H9 (cell line): Measurements from ENCODE around the gene DNHD1. TPM values are rescaled to one million over a fixed set of nuclear protein-coding genes. Genes with fewer than 3 reads are reported as not detected.

Experiments used
- DNase-seq: peaks from one replicate; pipeline ENCODE4 v3.0.0-alpha.2; 2017
- H2AFZ ChIP-seq: one replicate; pipeline ENCODE4 v1.6.1; 2013; ENCODE audit warnings: mild to moderate bottlenecking, low read length, control low read depth, moderate library complexity
- H2AK5ac ChIP-seq: 2 replicates; pipeline ENCODE4 v1.6.1; 2013; ENCODE audit warnings: low read length, control low read depth, mixed read lengths; ENCODE audit not compliant: insufficient read length
- H2BK120ac ChIP-seq: one replicate; pipeline ENCODE4 v1.6.1; 2013; ENCODE audit warnings: low read depth, mild to moderate bottlenecking, low read length, control low read depth, inconsistent platforms; ENCODE audit not compliant: poor library complexity, severe bottlenecking
- H2BK12ac ChIP-seq: 2 replicates; pipeline ENCODE4 v1.6.1; 2013; ENCODE audit warnings: low read length, control low read depth, mixed read lengths, low read depth; ENCODE audit not compliant: insufficient read length
- H2BK15ac ChIP-seq: 2 replicates; pipeline ENCODE4 v1.6.1; 2013; ENCODE audit warnings: low read depth, low read length, control low read depth
- H2BK20ac ChIP-seq: one replicate; pipeline ENCODE4 v1.6.1; 2013; ENCODE audit warnings: low read depth, mild to moderate bottlenecking, low read length, control low read depth, inconsistent platforms; ENCODE audit not compliant: poor library complexity, severe bottlenecking
- H2BK5ac ChIP-seq: 2 replicates; pipeline ENCODE4 v1.6.1; 2013; ENCODE audit warnings: low read length, control low read depth, mixed read lengths; ENCODE audit not compliant: insufficient read length
- H3K14ac ChIP-seq: 2 replicates; pipeline ENCODE4 v1.6.1; 2013; ENCODE audit warnings: low read length, control low read depth; ENCODE audit not compliant: insufficient read depth
- H3K18ac ChIP-seq: 2 replicates; pipeline ENCODE4 v1.6.1; 2013; ENCODE audit warnings: low read depth, mild to moderate bottlenecking, mixed read lengths, low read length, control low read depth; ENCODE audit not compliant: insufficient read length
- H3K23ac ChIP-seq: 2 replicates; pipeline ENCODE4 v1.6.1; 2013; ENCODE audit warnings: low read length, control low read depth, mixed read lengths, low read depth; ENCODE audit not compliant: insufficient read length
- H3K23me2 ChIP-seq: 2 replicates; pipeline ENCODE4 v1.6.1; 2013; ENCODE audit warnings: low read depth, mild to moderate bottlenecking, mixed read lengths, low read length, control low read depth; ENCODE audit not compliant: insufficient read length, poor library complexity, severe bottlenecking
- H3K27ac ChIP-seq: 2 replicates; pipeline ENCODE4 v1.5.1; 2013; ENCODE audit warnings: low read length, control low read depth, mixed read lengths, low read depth; ENCODE audit not compliant: insufficient read length
- H3K27me3 ChIP-seq: 2 replicates; pipeline ENCODE4 v1.6.1; 2013; ENCODE audit warnings: low read length, control low read depth, inconsistent platforms; ENCODE audit not compliant: insufficient read depth
- H3K4ac ChIP-seq: 2 replicates; pipeline ENCODE4 v1.6.1; 2013; ENCODE audit warnings: low read depth, mild to moderate bottlenecking, control low read depth, inconsistent platforms, low read length, moderate library complexity
- H3K4me1 ChIP-seq: 2 replicates; pipeline ENCODE4 v1.6.1; 2013; ENCODE audit warnings: low read length, control low read depth, inconsistent platforms; ENCODE audit not compliant: insufficient read depth
- H3K4me2 ChIP-seq: 2 replicates; pipeline ENCODE4 v1.6.1; 2013; ENCODE audit warnings: low read length, control low read depth, mixed read lengths; ENCODE audit not compliant: insufficient read length, insufficient read depth
- H3K56ac ChIP-seq: 2 replicates; pipeline ENCODE4 v1.6.1; 2013; ENCODE audit warnings: low read depth, mild to moderate bottlenecking, mixed read lengths, low read length, control low read depth; ENCODE audit not compliant: insufficient read length
- H3K79me1 ChIP-seq: 2 replicates; pipeline ENCODE4 v1.6.1; 2013; ENCODE audit warnings: low read depth, mild to moderate bottlenecking, moderate library complexity, low read length, control low read depth, inconsistent platforms; ENCODE audit not compliant: insufficient read depth, poor library complexity, severe bottlenecking
- H3K79me2 ChIP-seq: 2 replicates; pipeline ENCODE4 v1.6.1; 2013; ENCODE audit warnings: low read length, control low read depth, inconsistent platforms; ENCODE audit not compliant: insufficient read depth
- H3K9ac ChIP-seq: 2 replicates; pipeline ENCODE4 v1.6.1; 2013; ENCODE audit warnings: low read length, control low read depth, mixed read lengths; ENCODE audit not compliant: insufficient read length; ENCODE audit errors: extremely low read depth
- H3K9me3 ChIP-seq: one replicate; pipeline ENCODE4 v1.6.1; 2013; ENCODE audit warnings: low read depth, low read length, inconsistent platforms; ENCODE audit not compliant: control insufficient read depth
- H3T11ph ChIP-seq: one replicate; pipeline ENCODE4 v1.6.1; 2013; ENCODE audit warnings: mild to moderate bottlenecking, low read length, control low read depth, inconsistent platforms
- H4K20me1 ChIP-seq: one replicate; pipeline ENCODE4 v1.6.1; 2013; ENCODE audit not compliant: control insufficient read depth, insufficient read length, insufficient read depth
- H4K5ac ChIP-seq: 2 replicates; pipeline ENCODE4 v1.6.1; 2013; ENCODE audit warnings: low read depth, mild to moderate bottlenecking, mixed read lengths, low read length, control low read depth; ENCODE audit not compliant: insufficient read length
- H4K8ac ChIP-seq: replicated peaks from 2 replicates; pipeline ENCODE4 v1.6.1; 2013; ENCODE audit warnings: low read length, control low read depth, mixed read lengths, low read depth; ENCODE audit not compliant: insufficient read length
- H4K91ac ChIP-seq: 2 replicates; pipeline ENCODE4 v1.6.1; 2013; ENCODE audit warnings: low read depth, mild to moderate bottlenecking, moderate library complexity, mixed read lengths, low read length, control low read depth; ENCODE audit not compliant: insufficient read length
- H3K27ac Mint-ChIP-seq, 3 experiments: 2 replicates in 2 of 3; 3 replicates in 1 of 3; pipeline ENCODE4 v1.8.0; 2020 to 2021; ENCODE audit warnings: mixed read lengths in 3 of 3, mild to moderate bottlenecking in 1 of 3, moderate library complexity in 1 of 3
- H3K27me3 Mint-ChIP-seq: 2 replicates; pipeline ENCODE4 v1.8.0; 2021; ENCODE audit warnings: low read depth, mild to moderate bottlenecking, moderate library complexity, mixed read lengths
- H3K36me3 Mint-ChIP-seq, 3 experiments: 2 replicates in 2 of 3; 3 replicates in 1 of 3; pipeline ENCODE4 v1.8.0; 2020 to 2021; ENCODE audit warnings: low read depth in 3 of 3, mixed read lengths in 3 of 3; ENCODE audit not compliant: insufficient read depth in 1 of 3
- H3K4me1 Mint-ChIP-seq, 2 experiments: 2 replicates each; pipeline ENCODE4 v1.8.0; 2020; ENCODE audit warnings: mixed read lengths in 2 of 2
- H3K4me3 Mint-ChIP-seq, 2 experiments: 2 replicates in 1 of 2; 3 replicates in 1 of 2; pipeline ENCODE4 v1.8.0; 2020 to 2021; ENCODE audit warnings: mild to moderate bottlenecking in 2 of 2, mixed read lengths in 2 of 2, moderate library complexity in 1 of 2
- H3K9me3 Mint-ChIP-seq, 2 experiments: 2 replicates in 1 of 2; 3 replicates in 1 of 2; pipeline ENCODE4 v1.8.0; 2020; ENCODE audit warnings: mild to moderate bottlenecking in 2 of 2, mixed read lengths in 2 of 2, moderate library complexity in 1 of 2
- WGBS: extraction: QIAGEN DNeasy Blood & Tissue Kit; methylation state at CpG from one replicate; pipeline ENCODE4 v1.1.7; 2013; ENCODE audit warnings: missing lambda C conversion rate, low lambda C conversion rate, mixed read lengths; ENCODE audit not compliant: insufficient read length; ENCODE audit errors: extremely low coverage; 5-methylcytosine and 5-hydroxymethylcytosine counted together
- total RNA-seq: library from RNA; stranded (reverse); gene quantifications from 2 replicates; pipeline ENCODE4 v1.2.1, GENCODE V29; 2021
- TF ChIP-seq, protein P1 (sequence below): fragments of 200-600 bp; sonication (generic); conservative IDR thresholded peaks from 3 replicates; pipeline ENCODE4 v1.8.0; 2021; ENCODE audit warnings: antibody characterized with exemption, mild to moderate bottlenecking

Gene DNHD1
- total RNA-seq, 1 experiment from 2014 or later, result 3.5 TPM

GRCh38 chr11:6610591-6610990 lies 113.5 kb downstream of the DNHD1 start:
- no peak overlapping the region for H2BK5ac ChIP-seq
- no peak overlapping the region for H4K8ac ChIP-seq
- H4K20me1 ChIP-seq, result no peaks in the 10 kb centered on the region
- no peak overlapping the region for H2BK20ac ChIP-seq
- H3T11ph ChIP-seq, result no peak overlapping the region
- no peaks in the 10 kb centered on the region for H3K9me3 ChIP-seq
- H3K79me1 ChIP-seq, result no peaks in the 10 kb centered on the region
- no peak overlapping the region for H3K9ac ChIP-seq
- no peak overlapping the region for H3K18ac ChIP-seq
- H2BK120ac ChIP-seq, result no peak overlapping the region
- no peak overlapping the region for H2BK12ac ChIP-seq
- H3K4me1 ChIP-seq, result no peaks in the 10 kb centered on the region; the same call in 1 of the 2 replicates
- peak overlapping the region; percentile 83 to 88 for H3K4me3 Mint-ChIP-seq
- no peak overlapping the region for H3K4ac ChIP-seq
- H3K9me3 Mint-ChIP-seq, result no peaks in the 10 kb centered on the region
- peak overlapping the region; percentile 75 for H3K4me2 ChIP-seq
- H3K14ac ChIP-seq, result no peak overlapping the region
- H2BK15ac ChIP-seq, result no peak overlapping the region
- peak; percentile 26 for DNase-seq
- peaks cover 12% of the 10 kb centered on the region for H3K23me2 ChIP-seq
- H3K27ac Mint-ChIP-seq, result no peak overlapping the region; a peak in 1 of 7 replicates
- H2AK5ac ChIP-seq, result no peak overlapping the region
- H3K4me1 Mint-ChIP-seq, result peaks cover 24% of the 10 kb centered on the region in 2 experiments
- WGBS, result no CpG with 5 or more reads among the region's 6 CpGs
- TF ChIP-seq, protein P1, sequence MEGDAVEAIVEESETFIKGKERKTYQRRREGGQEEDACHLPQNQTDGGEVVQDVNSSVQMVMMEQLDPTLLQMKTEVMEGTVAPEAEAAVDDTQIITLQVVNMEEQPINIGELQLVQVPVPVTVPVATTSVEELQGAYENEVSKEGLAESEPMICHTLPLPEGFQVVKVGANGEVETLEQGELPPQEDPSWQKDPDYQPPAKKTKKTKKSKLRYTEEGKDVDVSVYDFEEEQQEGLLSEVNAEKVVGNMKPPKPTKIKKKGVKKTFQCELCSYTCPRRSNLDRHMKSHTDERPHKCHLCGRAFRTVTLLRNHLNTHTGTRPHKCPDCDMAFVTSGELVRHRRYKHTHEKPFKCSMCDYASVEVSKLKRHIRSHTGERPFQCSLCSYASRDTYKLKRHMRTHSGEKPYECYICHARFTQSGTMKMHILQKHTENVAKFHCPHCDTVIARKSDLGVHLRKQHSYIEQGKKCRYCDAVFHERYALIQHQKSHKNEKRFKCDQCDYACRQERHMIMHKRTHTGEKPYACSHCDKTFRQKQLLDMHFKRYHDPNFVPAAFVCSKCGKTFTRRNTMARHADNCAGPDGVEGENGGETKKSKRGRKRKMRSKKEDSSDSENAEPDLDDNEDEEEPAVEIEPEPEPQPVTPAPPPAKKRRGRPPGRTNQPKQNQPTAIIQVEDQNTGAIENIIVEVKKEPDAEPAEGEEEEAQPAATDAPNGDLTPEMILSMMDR, result no peak
- no peak overlapping the region for H4K91ac ChIP-seq
- H3K56ac ChIP-seq, result no peak overlapping the region
- no peak overlapping the region for H3K27ac ChIP-seq
- no peak overlapping the region for H3K23ac ChIP-seq
- H3K27me3 ChIP-seq, result no peaks in the 10 kb centered on the region
- H3K36me3 Mint-ChIP-seq, result peaks cover 32 to 55% (median 54%) of the 10 kb centered on the region in 3 experiments; a peak in 6 of 7 replicates
- H4K5ac ChIP-seq, result no peak overlapping the region
- no peak overlapping the region for H2AFZ ChIP-seq
- H3K27me3 Mint-ChIP-seq, result no peaks in the 10 kb centered on the region; the same call in 1 of the 2 replicates
- no peaks in the 10 kb centered on the region for H3K79me2 ChIP-seq
